Measurements from ENCODE around the gene SNTN.

SNTN gene

GRCh38 chr3:63687278-63688225 lies 35.1 kb downstream of the SNTN start:
- H3K4me3 ChIP-seq (replicated peaks; ENCODE audit: low read depth, low read length): no peak overlapping the region
- no peak for TF ChIP-seq CTCF (IDR thresholded peaks at IDR 0.05; ENCODE audit: low read length, missing control alignments)
- no peak for DNase-seq (ENCODE audit: low read depth)

- no peak for DNase-seq (ENCODE audit: low read depth)
- H3K4me3 ChIP-seq (replicated peaks; ENCODE audit: low read depth, low read length): no peak overlapping the region
Observed at GRCh38 chr3:63689285-63689684, 36.8 kb downstream of the SNTN start.

GRCh38 chr3:63693351-63693750 lies 40.9 kb downstream of the SNTN start:
- DNase-seq (ENCODE audit: low read depth): no peak
- no peak overlapping the region for H3K4me3 ChIP-seq (replicated peaks; ENCODE audit: low read depth, low read length)
- no peak for TF ChIP-seq CTCF (IDR thresholded peaks at IDR 0.05; ENCODE audit: low read length, missing control alignments)

More at GRCh38 chr3:63689285-63689684, 36.8 kb downstream of the SNTN start:
- TF ChIP-seq CTCF (IDR thresholded peaks at IDR 0.05; ENCODE audit: low read length, missing control alignments): no peak

GRCh38 chr3:63705092-63705645 lies 52.7 kb downstream of the SNTN start:
- DNase-seq (ENCODE audit: low read depth): no peak
- no peak for TF ChIP-seq CTCF (IDR thresholded peaks at IDR 0.05; ENCODE audit: low read length, missing control alignments)
- no peak overlapping the region for H3K4me3 ChIP-seq (replicated peaks; ENCODE audit: low read depth, low read length)

- DNase-seq (ENCODE audit: low read depth): no peak
- H3K4me3 ChIP-seq (replicated peaks; ENCODE audit: low read depth, low read length): no peak overlapping the region
- no peak for TF ChIP-seq CTCF (IDR thresholded peaks at IDR 0.05; ENCODE audit: low read length, missing control alignments)
Observed at GRCh38 chr3:63706321-63707085, 54.0 kb downstream of the SNTN start.

- no peak overlapping the region for H3K4me3 ChIP-seq (replicated peaks; ENCODE audit: low read depth, low read length)
- no peak for TF ChIP-seq CTCF (IDR thresholded peaks at IDR 0.05; ENCODE audit: low read length, missing control alignments)
- no peak for DNase-seq (ENCODE audit: low read depth)
Observed at GRCh38 chr3:63707731-63708130, 55.3 kb downstream of the SNTN start.

Measured in fibroblast of pulmonary artery (primary cell).